Stimulated activated CD8-positive, alpha-beta memory T cell treated with anti-CD3 and anti-CD28 coated beads, Interleukin-7, amount 100 ng/mL, for 1 hour (primary cell): ENCODE data around the gene RSBN1.
"Not testable (repeated sequence)": the region's sequence is repeated elsewhere in the genome, so short reads cannot be mapped to it uniquely, and the experiment has no call there.

ENCODE experiments used
- DNase-seq, 2 donors: peaks; one replicate each; pipeline ENCODE4 v3.0.0-alpha.2; 2020; ENCODE audit warnings: low read depth in 2 of 2

RSBN1 gene

DNA sequence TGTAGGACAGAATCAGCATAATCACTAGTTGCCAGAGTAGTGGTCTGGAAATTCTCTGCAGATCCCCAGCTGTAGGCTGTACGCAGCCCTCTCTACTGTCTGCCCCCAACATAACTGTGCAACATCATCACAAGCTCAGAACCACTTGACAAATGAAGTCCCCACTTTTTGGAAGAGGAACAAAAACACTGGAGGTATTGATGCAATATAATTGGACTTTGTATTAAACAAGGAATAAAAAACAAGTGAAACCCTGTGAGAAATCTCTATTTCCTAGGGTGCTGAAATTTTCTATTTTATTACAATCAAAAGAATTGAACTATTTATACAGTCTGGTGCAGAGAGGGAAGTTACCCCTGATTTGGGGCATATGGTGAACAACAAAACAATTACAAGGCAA, 68.2 kb downstream of the RSBN1 start:
- no peak for DNase-seq

DNA sequence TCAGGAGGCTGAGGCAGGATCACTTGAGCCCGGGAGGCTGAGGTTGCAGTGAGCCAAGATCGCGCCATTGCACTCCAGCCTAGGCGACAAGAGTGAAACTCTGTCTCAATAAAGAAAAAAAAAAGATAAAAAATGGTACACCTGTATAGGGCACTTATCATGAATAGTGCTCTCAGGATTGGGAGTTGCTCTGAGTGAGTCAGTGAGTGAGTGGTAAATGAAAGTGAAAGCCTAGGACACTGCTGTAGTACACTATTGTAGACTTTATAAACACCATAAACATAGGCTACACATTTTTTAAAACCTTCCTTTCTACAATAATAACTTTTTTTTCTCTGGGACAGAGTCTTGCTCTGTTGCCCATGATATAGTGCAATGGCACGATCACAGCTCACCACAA, 69.8 kb downstream of the RSBN1 start:
- DNase-seq: no peak

DNA sequence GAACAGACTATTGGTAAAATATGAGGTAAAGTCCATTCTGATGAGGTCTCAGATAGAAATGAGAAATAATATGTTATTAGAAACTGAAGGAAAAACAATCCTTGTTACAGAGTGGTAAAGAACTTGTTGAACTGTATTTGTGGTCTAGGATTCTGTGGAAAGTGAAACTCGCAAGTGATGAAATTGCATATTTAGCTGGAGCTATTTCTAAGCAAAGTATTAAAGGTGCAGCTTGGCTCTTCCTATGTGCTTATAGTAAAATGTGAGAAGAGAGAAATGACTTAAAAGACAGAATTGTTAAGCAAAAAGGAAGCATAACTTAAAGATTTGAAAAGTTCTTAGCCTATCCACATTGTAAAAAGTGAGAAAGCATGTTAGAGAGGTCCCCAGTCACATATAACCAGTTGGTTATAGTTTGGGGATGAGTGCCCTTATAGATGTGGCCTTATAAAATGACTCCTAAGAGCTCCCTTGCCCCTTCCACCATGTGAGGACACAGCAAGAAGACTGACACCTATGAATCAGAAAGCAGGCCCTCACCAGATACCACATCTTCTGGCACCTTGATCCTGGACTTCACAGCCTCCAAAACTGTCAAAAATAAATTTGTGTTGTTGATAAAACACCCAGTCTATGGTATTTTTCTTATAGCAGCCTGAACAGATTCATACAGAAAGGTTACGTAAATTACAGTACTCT, 77.8 kb downstream of the RSBN1 start:
- no peak for DNase-seq

DNA sequence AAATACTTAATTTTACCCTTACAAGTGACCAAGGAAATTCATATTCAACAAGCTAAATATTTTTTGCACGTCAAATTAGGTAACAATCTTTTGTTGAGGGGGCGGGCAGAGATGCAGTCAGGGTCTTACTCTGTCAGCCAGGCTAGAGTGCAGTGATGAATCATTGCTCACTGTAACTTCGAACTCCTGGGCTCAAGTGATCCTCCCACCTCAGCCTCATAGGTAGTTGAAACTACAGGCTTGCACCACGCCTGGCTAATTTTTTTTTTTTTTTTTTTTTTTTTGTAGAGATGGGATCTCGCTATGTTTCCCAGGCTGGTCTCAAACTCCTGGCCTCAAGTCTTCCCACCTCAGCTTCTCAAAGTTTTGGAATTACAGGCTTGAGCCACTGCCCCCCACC, 79.5 kb downstream of the RSBN1 start:
- no peak for DNase-seq

DNA sequence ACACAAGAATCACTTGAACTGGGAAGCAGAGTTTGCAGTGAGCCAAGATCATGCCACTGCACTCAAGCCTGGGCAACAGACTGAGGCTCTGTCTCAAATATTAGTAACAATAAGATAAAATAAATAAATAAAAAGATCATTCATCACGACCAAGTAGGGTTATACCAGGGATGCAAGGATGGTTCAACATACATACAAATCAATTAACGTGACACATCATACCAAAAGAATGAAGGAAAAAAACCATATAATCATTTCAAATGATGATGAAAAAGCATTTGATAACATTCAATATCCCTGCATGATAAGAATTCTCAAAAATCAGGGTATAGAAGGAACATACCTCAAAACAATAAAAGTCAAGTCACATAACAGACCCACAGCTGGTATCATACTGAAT, 91.3 kb downstream of the RSBN1 start:
- no peak for DNase-seq

DNA sequence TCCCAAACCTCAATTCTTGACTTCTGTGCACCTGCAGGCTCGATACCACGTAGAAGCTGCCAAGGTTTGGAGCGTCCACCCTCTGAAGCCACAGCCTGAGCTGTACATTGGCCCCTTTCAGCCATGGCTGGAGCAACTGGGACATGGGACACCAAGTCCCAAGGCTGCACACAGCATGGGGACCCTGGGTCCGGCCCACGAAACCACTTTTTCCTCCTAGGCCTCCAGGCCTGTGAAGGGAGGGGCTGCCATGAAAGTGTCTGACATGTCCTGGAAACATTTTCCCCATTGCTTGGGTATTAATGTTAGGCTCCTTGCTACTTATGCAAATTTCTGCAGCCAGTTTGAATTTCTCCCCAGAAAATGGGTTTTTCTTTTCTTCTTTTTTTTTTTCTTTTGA, 93.7 kb downstream of the RSBN1 start:
- DNase-seq: not testable (repeated sequence)

DNA sequence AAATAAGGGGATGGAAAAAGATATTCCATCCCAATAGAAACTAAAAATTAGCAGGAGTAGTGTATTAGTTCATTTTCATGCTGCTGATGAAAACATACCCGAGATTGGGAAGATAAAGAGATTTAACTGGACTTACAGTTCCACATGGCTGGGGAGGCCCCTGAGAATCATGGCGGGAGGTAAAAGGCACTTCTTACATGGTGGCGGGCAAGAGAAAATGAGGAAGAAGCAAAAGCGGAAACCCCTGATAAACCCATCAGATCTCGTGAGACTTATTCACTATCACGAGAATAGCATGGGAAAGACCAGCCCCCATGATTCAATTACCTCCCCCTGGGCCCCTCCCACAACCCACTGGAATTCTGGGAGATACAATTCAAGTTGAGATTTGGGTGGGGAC, 94.8 kb downstream of the RSBN1 start:
- not testable (repeated sequence) for DNase-seq

DNA sequence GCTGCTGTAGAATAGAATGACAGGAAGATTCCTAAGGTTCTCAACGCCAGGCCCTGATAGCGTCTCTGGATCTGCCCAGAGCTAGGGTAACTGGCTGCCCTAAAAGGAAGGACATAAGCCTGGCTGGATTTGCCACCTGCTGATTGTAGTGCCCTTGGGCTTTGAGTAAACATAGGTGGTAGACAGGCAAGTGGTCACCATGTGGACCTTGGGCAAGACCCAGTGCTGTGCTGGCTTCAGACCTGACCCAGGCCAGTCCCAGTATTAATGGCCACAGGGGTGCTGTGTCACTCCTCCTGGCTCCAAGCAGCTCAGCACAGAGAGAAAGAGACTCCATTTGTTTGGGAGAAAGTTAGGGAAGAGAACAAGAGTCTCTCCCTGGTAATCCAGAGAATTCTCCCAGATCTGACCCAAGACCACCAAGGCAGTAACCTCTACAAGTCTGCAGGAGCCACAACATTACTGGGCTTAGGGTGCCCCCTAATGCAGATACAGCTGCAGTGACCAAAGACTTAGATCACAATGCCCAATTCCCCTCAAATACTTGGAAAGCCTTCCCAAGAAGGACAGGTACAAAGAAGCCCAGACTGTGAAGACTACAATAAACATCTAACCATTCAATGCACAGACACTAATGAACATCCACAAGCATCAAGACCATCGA, 97.5 kb downstream of the RSBN1 start:
- DNase-seq: no peak
